A204.1 (cell line): ENCODE measurements around the gene BBS9.

Experiments used
- FAIRE-seq: peaks from 2 replicates; lab custom pipeline; 2012; peaks lifted over from hg19 to GRCh38; lab: Jason Lieb, UNC

Gene BBS9

DNA sequence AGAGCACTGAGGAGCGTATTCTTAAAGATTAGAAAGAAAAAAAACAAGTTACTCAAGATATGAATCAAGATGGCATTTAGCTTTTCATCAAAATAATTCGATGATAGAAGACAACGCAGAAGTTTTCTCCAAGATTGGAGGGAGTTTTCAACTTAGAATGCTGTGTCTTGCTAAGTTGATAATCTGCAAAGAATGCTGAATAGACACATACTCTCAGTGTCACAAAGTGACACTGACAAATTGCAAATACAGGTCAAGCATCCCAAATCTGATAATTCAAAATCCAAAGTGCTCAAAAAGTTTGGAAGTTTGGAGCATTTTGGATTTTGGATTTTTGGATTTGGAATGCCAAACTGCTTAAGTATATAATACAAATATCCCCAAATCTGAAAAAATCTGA, 243.8 kb downstream of the BBS9 start:
- FAIRE-seq = no peak

DNA sequence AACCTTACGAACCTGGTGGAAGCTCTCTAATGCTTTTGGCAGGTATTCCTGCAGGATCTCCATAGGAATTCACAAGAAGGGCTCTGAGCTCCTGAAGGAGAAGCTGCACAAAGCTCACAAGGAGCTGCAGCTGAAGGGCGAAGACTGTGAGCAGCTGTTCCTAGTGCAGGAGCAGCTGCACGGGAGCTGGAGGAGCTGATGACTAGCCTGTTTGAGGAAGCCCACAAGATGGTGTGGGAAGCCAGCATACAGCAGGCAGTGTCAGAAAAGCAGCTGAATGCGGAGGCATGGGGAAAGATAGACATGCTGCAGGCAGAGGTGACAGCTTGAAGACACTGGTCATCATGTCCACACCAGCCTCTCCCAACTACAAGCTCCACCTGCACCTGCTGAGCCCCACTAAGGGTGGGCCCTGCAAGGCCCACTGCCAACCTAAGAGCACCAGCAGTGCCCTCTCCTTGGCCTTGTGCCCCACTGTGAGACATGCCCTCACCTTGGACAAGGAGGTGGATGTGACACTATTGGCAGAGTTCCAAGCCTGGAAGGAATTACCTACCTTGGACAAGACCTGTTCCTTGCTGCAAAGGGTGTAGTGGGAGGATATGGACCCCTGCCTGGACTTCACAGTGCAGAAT, 250.6 kb downstream of the BBS9 start:
- no peak for FAIRE-seq

DNA sequence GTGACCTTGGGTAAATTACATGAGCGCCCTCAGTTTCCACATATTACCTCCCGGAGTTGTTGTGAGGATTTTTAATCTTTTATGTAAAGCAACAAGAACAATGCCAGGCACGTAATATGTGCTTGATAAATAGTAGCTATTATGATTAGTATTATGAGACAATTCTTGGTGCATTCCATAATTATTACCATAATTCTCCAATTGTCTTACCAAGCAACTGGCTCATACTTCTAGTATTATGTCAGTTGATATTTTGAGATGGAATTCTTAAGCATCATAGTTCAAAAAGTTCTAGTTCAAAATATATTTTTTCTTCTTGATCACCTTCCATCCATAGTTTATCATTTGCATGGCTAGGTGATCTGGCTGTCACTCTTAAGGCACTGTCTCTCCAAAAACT, 259.0 kb downstream of the BBS9 start:
- FAIRE-seq = no peak

DNA sequence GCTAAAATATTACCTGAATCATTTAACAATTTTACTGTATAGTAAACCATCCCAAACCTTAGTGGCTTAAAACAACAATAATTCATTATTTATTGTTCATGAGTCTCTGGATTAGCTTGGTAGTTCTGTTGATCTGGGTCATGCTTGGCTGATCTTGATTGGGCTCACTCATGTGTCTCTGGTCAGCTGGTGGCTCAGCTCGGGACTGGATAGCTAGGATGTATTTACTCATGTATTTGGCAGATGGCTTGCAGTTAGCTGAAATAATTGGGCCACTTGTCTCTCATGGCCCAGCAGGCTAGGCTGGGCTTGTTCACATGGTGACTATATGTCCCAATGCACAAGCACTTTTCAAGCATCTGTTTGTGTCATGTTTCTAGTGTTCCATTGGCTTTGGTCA, 262.8 kb downstream of the BBS9 start:
- FAIRE-seq = no peak

DNA sequence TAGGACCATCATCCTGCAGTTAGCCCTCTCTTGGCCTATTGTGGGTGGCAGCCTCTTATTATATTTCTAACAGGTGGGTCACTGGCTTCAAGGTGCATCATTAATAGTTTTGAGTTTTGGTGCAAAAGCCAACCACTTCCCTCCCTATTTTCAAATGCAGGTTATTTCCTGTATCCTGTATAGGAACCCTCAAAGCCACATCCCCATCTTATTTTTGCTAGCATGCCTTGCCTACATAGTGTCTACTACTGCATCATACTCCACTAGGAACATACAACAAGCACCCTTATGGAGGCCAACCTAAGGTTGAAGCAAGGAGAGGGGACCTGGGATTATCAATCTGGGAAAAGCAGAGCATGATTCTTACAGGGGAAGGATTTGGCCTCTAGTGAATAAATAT, 264.4 kb downstream of the BBS9 start:
- no peak for FAIRE-seq

DNA sequence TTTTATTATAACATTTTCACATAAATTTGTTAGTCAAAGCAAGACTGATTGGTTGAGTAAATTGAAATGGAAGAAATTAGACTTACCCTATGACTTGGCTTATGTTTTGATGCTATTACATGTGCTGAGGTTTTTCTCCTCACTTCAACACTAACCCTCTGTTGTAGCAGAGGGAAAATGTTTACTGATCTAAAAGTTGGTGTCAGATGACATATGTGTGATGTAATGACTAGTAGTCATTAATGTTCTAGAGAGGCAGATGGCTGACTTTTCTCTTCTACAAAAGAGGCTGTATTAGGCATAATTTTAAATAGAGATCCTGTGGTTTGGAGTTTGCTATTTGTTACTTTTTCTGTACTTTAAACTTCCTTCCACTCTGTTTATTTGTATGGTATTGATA, 266.0 kb downstream of the BBS9 start:
- no peak for FAIRE-seq

DNA sequence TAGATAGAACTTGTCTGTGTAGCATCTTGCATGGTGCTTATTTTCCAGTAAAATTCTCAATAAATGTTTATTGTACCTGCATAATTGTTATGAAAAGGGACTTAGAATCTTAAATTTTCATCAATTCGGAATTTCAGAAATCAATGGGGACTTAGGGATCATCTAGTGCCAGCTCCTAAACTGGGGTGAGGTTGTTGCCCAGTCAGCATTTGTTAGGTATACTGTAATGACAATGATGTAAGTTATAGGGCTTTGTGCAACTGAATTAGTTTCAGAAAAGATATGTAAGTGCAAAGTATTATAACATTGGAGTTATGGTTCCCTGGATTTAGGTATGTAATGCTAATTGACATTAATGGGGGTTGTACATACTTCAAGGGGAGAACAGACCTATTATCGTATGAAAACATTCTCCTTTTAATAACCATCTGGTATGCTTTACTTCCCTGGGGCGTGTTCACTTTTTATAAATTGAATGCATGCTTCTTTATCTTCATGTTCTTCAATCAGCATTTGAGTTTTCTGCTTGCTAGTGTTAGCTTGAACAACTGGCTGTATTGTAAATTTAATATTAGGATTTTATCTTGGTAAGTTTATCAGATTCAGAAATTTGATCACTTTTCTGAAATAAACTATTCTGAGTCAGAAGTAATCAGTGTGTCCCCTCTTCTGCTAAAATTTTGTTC, 270.3 kb downstream of the BBS9 start:
- no peak for FAIRE-seq

DNA sequence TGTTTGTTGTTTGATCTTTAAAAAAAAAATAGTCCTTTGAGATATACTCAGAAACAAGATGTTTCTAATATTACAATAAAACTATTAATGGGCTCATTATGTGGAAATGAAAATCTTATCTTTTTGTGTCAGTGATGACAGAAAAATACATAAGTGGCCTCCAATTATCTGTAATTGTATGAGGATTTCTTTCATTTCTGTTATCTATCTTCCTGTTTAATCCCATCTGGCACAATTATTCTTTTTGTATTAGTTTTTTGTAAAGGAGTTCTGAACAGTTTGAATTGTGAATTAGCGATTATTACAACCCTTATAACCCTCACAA, 270.8 kb downstream of the BBS9 start:
- FAIRE-seq = no peak

DNA sequence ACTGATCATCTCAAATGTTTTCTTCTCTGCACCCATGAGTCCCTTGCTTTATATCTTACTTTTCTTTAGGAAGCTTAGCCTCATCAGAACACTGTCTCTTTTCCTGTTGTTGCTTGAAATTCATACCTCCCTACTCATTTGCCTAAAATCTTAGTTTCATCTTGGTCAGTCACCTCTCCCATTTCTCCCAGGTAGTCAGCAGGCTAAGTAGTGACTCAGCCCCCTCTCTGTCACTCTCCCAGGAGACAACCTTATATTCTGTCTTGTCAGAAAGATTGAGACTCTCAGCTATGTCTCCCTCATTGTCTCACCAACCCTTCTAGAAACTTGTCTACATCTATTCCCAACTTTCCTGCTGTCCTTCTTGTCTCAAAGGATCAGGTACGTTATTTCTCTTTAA, 280.9 kb downstream of the BBS9 start:
- FAIRE-seq = no peak

DNA sequence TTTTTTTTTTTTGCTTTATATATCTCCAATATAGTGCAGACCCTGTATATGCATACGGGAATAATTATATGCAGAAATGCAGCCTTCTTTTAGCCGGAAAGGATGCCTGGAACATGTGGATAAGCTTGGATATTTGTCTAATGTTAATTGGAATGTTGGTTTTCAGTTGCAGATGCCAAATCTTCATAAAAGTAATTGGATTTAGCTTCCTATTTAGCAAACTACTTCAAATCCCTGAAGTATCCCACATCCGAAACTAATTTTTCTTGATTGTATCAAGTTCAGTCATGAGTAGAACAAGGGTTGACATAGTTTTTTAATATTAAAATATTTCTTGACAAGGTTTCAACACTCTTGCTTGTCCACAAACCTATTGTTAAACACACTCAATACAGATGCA, 281.7 kb downstream of the BBS9 start:
- FAIRE-seq = no peak

DNA sequence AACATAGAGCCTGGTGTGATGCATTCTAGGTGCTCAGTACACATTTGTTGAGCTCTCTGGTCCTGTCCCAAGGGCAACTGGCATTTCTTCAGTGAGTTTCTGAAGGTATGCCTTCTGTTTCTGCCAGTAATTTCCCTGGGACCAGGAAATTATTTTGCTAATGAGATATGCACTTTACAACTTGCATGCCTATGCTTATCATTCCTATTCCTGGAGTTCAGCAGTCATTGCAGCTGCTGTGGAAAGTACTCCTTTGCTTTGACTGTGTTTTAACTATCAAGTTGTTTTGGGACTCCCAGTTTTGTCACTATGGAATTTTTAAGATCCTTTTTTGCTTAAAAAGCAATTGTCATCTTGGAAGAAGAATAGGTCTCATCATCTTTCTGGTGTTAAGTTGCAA, 283.0 kb downstream of the BBS9 start:
- FAIRE-seq = no peak

DNA sequence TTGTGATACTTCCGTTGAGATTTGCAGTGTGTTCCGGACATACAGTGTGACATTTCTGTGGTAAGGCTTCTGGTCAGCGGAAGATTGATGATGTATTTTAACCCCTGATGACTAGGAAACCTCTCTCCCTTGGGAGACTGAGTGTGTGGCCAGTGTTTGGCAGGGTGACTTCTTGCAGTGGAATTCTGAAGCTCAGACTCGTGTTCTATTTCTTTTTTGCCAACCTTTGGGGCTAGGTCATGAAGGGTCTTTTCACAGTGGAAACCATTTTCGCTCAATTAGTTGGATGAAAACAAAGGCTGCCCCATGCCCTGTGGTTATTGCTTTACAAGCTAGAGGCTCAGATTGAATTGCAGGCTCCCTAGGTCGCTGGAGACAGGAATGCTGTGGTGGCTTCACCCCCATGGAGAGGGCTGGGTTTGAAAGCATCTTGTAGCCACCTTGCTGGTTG, 288.9 kb downstream of the BBS9 start:
- no peak for FAIRE-seq

DNA sequence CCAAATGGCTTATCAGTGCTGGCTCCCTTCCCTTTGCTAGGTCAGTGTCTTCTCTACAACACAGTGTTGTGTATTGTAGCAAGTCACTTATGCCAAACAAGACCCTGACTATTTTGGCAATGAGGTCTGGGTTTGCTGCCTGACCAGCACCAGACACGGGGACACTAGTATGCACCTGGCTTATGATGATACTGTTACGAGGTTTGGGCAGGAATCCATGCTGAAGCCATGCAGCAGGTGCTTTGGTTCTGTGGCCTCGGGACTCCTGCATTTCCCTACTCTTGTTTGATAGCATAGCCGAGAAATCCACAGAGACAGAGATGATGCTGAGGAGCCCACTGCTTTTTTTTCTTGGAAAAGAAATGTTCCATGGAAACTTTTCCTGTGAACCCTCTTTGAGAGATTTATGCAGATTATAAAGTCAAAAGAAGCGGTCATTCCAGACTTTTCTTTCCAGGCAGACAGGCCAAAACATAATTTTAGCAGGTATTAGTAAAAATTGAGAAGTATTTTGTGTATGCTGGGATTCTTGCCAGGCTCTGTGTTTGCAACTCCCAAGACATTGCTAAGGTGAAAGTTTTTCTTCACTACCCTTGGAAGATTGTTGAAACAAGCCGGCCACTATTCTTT, 291.1 kb downstream of the BBS9 start:
- FAIRE-seq = no peak

DNA sequence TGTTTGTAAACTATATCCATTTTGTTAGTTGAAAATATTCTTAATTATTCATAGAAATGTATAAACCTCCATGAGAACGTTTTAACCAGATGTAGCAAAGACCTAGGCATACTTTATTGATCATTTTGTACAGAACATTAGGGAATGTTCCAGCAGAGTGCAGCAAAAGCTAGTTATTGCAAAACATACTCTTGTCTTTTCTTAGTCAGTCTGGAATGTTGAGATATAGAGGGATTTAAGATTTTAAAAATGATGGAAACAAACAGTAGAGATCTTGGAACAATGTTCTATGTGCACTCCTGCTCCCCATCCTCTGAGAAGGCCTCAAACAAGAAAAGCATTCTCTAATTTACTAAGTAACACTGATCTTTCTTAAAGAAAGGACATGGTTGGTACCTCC, 292.1 kb downstream of the BBS9 start:
- FAIRE-seq = no peak

DNA sequence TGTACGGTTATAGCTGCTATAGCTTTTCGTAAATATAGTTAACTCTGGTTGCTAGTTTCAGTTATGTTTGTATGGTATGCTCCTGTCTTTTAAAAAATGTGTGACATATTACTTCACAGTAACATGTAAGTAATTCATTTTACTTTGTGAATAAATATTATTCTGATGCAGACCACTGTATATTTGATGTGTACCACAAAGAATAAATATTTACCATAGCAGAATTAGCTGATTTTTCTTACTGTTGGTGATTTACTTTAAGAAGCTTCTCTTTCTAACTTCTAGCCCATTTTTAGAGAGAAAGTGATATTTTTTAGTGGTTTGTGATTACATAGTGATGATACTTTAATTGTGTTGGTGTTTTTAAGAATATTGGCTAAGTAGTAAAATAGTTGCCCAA, 292.8 kb downstream of the BBS9 start:
- no peak for FAIRE-seq

DNA sequence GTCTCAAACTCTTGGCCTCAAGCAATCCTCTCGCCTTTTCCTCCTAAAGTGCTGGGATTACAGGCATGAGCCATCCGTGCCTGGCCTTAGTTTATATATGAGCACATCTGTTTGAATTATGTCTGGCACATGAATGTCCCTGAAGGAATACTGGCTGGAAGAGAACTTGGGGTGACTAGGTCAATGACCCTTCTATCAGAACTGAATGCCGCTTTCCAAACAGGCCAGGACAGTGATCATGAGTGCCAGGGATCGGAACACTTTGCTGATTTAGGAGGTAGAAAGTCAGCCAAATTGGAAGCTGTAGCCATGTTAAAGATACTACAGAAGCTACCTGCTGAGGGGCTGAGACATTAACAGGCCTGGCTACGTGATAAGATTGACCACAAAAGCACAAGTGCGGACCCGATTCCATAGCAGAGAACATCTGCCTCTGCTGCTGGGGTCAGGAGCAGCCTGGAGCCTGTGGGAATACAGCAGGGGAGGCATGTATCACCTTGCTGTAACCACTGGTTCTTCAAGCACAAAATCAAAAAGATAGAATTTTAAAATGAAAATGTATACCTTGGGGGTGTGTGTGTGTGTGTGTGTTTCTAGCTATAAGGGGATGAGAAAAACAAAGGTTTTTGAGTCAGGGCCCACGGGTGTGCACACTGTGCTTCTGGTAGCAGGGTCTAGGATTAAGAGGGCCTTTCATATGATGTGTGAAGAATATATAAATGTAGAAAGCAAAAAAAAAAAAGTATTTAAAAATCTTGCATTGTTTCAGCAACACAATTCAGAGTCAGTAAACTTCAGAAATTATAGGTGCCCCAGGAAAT, 293.7 kb downstream of the BBS9 start:
- no peak for FAIRE-seq

DNA sequence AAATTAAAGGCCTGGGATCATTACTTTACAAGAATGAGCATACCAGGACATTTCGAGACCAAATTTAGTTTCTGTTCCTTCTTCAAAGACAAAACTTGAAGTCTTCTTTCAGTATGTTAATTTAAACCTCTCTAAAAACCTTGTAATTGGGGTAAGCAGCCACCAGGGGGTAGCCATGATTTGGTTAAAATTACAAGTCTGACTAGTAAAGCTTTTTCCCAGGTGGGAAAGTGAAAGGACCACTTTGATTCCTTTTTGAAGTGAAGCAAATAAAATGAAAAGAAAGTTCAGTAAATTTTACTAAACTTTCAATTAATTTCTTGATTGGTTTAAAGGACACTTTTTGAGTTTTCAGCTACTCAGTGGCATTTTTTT, 294.3 kb downstream of the BBS9 start:
- FAIRE-seq = peak; percentile 14

DNA sequence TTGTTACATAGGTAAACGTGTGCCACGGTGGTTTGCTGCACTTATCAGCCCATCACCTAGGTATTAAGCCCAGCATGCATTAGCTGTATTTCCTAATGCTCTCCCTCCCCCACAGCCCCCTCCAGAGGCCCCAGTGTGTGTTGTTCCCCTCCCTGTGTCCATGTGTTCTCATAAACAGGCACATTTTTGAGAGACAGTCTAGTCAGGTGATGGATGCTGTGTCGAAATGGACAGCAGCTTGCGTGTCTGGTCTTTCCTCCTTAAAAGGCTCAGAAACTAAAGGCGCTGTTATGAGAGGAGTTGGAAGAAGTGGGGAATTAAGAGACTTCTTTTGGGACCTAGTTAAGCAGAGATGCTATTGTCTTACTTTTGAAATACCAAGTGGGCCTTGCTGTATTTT, 296.0 kb downstream of the BBS9 start:
- no peak for FAIRE-seq

DNA sequence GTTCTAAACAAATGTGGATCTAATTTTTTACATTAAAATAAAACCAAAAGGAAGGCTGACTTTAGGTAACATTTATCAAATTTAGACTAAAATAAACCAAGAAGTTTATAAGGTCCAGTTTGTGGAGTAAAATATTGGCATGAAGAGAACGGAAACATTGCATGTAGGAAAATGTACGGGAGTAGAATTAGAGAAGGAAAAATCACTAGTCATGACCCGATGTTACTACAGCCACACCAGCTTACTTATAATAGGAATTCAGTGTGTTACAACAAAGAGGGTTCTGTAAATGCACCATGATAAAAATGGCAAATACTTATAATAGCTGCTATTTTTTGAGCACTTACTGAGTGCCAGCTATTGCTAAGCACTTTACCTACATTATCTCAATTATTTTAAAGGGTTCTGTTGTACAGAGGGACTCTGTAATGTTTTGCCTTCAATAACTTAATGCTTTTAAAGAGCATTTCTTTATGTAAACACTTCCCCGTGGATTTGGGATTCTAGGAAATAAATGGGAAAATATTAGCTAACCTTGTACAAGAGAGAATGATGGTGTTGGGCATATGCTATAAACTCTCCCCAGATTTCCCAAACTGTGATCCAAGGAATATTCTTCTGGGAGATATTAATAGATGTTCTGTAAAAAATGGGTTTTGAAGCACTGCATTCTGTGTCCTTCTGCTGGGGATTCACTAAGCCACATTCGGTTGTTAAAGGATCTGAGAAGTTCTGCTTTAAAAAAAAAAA, 296.7 kb downstream of the BBS9 start:
- no peak for FAIRE-seq

DNA sequence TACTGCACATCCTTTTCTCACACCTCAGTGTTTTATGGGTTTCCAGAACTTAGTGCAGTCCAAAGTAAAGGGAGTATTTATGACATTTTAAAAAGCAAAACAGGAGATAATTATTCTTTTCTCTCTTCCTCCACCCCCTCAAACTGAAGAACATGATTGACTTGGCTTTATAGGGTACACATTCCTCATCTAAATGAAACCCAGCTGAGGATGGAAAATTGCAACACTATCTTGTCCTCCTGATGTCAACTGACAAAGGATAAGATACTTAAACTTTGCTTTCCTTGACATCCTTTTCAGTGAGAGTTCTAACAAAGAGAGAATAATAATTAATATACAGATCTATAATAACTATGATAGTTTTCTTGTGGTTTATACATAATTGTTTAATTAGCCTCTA, 299.1 kb downstream of the BBS9 start:
- no peak for FAIRE-seq

DNA sequence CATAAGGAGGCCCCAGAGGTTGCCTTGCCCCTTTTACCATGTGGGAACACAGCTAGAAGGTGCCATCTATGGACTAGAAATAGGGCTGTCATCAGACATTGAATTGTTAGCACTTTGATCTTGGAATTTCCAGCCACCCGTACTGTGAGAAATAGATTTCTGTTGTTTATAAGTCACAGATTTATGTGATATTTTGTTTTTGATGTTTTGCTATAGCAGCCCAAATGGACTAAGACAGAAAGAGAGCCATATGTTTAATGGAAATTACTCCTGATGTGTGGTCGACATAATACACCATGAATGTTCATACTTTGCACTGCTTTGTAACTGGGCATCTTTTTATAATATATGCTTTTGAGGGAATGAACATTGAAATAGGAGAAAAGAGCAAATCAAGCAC, 302.2 kb downstream of the BBS9 start:
- no peak for FAIRE-seq

DNA sequence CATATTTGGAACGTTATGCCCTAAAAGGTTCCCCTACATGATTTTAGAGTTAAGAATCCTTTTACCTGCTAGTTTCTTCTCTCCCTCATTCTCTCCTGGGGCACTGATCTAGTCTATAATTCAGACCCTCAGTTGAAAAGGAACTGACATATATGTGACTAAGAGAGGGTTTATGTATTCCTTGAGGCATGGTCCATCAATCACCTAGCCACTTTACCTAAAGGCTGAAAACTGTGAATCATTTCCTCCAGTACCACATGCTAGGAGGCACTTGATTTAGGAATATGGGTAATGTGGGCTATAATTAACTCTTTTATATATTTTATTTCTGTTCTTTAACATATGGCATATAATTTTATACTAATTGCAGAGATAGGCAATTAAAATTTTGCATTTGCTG, 303.5 kb downstream of the BBS9 start:
- FAIRE-seq = no peak

DNA sequence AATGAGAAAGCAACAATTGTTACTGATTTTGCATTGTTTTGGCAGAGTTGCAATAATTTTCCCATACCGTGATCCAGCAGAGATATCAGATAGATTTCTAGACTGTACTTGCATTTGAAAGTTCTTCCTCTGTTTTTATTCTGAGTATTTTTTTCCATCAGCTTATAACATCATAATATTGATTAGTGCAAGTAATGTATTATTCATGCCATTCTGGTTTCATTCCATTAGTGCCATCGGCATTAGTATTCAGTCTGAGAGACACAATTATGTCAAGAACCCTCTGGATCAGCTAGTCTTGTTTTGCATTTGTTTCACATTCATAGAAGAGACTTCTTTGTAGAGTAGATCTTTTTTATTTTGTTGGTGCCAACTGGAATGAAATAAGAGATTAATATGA, 304.0 kb downstream of the BBS9 start:
- FAIRE-seq = no peak
